HG02840 (cell line): ENCODE data around the gene LGALS4.
"Not testable (repeated sequence)": the region's sequence is repeated elsewhere in the genome, so short reads cannot be mapped to it uniquely, and the experiment has no call there.

Experiments
- ATAC-seq: cut with Tn5 transposase; IDR thresholded peaks from one replicate; pipeline ENCODE4 v1.9.1; 2021; ENCODE audit warnings: mild to moderate bottlenecking, moderate library complexity, moderate number of reproducible peaks; ENCODE audit not compliant: unreplicated experiment, low FRiP score

LGALS4 gene

DNA sequence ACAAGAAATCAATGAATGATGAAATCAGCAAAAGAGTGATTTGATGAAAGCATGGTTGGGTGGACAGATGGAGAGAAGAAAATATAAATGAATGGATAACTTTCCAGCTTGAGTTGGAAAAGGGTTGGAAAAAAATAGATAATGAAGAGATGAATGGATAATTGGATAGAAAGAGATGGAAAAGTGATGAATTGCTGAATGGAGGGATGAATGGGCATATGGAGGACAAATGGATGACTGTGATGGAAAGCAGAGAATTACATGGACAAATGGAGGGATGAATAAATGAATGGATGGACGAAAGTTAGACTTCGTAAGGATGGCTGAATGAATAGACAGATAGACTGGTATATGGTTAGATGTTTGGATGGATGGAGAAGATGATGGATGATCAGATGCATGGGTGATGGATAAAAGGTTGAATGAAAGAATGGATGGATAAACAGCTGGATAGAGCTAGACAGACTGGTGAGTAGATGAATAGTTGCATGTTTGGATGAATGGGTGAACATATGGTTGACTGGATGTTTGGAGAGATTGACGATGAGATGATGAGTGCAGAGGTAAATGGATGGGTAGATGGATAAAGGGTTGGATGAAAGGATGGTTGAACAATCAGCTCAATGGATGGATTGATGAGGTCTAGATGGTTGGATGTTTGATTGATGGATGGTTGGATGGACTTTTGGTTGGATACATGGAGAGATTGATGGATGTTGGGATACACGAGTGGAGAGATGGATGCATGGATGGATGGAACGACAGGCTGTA lies 12.0 kb downstream of the LGALS4 start:
- no peak for ATAC-seq

- ATAC-seq = no peak
These were observed 13.6 kb downstream of the LGALS4 start for GRCh38 chr19:38799104-38799503.

- not testable (repeated sequence) for ATAC-seq
These were observed 15.0 kb downstream of the LGALS4 start for GRCh38 chr19:38797781-38798180.

DNA sequence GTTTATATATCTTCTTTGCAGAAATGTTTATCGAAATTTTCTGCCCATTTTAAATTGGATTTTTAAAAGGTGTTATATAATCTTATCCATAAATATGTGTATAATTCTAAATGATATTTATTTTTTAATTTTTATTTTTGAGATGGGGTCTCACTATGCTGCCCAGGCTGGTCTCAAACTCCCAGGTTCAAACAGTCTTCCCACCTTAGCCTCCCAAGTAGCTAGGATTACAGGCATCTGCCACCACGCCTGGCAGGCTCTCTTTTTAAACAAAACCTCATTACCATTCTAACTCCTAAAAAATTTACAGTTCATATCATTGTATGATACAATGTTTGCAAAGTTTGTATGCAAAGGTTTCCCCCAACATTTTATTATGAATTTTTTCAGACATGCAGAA lies 16.6 kb downstream of the LGALS4 start:
- no peak for ATAC-seq

GRCh38 chr19:38795549-38795948 lies 17.2 kb downstream of the LGALS4 start:
- no peak for ATAC-seq

DNA sequence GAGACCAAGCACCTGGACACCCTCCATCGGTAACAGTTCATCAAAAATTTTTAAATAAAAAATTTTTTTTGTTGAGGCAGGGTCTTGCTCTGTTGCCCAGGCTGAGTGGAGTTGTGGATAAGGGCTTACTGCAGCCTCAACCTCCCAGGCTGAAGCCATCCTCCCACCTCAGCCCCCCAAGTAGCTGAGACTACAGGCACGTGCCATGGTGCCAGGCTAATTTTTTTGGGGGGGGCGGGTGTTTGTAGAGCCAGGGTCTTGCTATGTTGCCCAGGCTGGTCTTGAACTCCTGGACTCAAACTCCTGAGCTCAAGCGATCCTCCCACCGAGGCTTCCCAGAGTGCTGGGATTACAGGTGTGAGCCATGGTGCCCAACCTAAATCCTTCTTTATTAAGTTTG lies 19.1 kb downstream of the LGALS4 start:
- no peak for ATAC-seq

- ATAC-seq = no peak
These were observed 19.6 kb downstream of the LGALS4 start for GRCh38 chr19:38793177-38793576.

DNA sequence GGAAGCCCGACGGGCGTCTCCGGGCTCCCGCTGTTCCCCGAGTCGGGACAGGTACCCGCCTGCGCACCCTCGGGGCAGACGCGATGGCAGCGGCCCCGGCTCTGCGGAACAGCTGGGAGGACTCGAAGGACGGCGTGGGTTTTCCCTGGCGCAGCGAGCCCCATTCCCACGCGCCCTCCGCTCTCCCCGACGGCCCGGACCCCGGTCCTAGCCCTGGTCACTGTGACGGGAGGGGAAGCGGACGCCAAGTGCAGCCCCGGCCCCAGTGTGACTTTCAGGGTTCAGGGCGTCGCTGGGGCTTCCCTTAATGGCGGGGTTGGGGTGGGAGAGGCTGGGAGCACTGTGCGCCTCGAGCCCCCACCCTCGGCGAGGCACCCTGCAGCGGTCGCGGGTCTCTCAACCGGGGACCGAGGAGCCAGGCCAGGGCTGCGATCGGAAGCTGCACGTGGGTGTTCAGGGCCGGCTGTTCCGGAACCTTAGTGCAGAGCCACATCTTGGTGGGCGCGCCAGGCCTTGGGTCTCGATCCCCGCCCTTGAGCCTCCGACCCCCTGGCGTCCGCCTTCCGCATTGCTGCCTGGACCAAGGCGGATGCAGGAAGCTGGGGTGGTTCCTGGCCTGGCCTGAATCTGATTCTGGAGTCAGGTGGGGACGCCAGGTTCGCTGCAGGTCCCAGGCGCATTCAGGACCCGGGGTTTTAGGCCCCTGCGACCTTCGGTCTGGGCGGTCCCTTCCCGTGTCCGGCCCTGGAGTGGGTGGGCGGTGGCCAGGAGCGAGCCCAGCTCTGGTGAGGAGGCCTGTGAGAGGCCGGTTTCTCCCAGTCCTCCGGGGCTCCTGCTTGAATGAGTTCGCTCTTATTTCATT lies 20.3 kb downstream of the LGALS4 start:
- ATAC-seq = no peak

GRCh38 chr19:38791451-38792064 lies 21.2 kb downstream of the LGALS4 start:
- ATAC-seq = peak; percentile 60

GRCh38 chr19:38790507-38791403 lies 22.0 kb downstream of the LGALS4 start:
- not testable (repeated sequence) for ATAC-seq

DNA sequence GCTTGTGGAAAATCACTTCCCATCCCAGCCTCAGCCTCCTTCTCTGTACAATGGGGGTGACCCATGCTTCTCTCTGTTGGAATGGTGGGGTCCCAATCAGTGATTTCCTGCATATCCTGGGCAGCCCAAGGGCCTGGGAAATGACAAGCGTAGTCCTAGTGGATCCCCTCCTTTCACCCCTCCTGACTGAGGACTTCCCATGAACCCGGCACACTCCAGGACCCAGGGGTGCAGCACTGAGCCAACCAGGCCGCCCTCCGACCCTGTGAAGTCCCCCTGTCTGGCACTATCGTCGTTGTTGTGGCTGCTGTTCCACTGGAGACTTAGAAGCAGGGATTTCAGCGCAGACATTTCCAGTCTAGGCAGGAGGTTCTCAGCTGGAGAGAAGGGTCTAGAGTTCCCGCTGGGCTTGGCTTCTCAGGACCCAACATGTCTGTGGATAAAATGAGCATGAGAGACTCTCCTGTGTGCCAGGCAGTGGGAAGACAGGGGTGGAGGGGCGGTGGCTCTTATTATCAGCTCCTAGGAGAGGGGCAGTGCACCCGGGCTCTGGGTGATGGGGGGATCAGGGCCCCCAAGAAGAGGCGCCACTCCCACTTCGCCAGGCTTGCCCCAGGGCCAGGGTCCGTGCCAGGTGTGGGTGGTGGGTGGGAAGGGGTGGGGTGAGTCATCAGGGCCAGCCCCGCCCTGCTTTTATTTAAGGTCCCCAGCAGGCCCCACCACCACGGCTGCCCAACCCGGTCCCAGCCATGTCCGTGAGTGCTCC lies 24.1 kb downstream of the LGALS4 start, which contains the start of gene LGALS7B:
TSS of gene LGALS7B (plus strand) at position 723 of the 766 bp plus-strand sequence. CDS start at position 750, 27 bp downstream.
- ATAC-seq = no peak

DNA sequence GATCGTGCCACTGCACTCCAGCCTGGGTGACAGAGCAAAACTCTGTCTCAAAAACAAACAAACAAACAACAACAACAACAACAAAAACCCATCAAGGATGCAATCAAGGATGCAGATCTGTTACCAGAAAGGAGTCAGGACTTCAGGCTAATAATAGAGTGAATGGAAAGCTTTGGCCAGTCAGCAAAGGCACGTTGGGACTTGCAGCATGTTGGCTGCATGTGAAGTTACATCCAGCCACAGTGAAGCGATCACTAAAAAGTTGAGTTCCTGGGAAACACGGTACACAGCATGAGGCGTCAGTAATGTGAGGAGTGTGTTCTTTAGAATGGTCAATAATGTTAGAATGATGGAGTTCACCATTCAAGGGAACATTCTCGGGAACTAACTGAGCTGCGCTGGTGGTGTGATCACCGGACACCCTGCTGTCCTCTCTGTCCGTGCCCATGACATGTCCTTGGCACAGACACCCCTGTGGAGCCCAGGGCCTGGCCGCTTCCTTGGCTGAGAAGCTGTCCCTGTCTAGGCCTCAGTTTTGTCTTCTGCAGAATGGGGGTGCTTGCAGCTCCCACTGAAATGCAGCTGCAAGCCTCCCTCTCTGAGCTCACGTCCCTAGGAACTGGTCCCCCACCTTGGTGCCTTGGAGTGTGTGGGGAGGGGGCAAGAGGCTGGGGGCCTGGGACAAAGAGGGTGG lies 26.0 kb downstream of the LGALS4 start:
- ATAC-seq = no peak

- not testable (repeated sequence) for ATAC-seq
These were observed 26.7 kb downstream of the LGALS4 start for GRCh38 chr19:38786061-38786460.

DNA sequence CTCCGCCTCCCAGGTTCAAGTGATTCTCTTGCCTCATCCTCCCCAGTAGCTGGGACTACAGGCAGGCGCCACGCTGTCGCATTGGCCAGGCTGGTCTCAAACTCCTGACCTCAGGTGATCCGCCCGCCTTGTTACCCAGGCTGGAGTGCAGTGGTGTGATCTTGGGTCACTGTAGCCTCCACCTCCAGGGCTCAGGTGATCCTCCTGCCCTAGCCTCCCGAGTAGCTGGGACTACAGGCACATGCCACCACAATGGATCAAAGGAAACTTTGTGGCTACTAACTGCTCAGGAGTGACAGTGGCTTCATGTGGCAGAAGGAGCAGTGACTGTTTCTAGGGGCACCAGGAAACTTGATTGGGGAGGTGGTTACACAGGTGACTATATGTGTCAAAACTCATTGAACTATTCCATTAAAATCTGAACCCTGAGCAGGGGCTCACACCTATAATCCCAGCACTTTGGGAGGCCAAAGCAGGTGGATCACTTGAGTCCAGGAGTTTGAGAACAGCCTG lies 27.5 kb downstream of the LGALS4 start:
- no peak for ATAC-seq

GRCh38 chr19:38784224-38784623 lies 28.5 kb downstream of the LGALS4 start:
- no peak for ATAC-seq

- not testable (repeated sequence) for ATAC-seq
These were observed 30.5 kb downstream of the LGALS4 start for GRCh38 chr19:38782212-38782611.

DNA sequence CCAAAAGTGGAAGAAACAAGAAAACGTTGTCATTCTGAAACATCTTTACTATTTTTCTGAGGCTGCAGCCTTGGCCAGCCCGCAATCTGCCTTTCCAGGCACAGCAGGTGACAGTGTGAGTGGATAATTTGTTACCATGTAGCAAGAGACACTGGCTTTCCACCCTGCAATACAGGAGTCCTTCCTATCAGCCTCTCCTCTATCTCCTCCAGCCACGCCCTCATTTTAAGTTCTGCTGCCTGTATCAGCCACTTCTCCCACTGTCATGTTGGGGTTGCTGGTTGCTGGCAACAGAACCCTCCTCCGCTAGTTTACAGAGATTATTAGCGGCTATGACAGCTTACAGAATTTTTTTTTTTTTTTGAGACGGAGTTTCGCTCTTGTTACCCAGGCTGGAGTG lies 31.7 kb downstream of the LGALS4 start:
- ATAC-seq = no peak

GRCh38 chr19:38780443-38780842 lies 32.3 kb downstream of the LGALS4 start:
- ATAC-seq = no peak
